Activated CD4-positive, alpha-beta T cell treated with anti-CD3 and anti-CD28 coated beads, Interleukin-2, amount 50 U/mL, for 16 hours (primary cell): ENCODE results near the gene SLC39A8.

Experiments used
- DNase-seq: peaks from one replicate; pipeline ENCODE4 v3.0.0-alpha.2; 2020

The SLC39A8 gene

DNA sequence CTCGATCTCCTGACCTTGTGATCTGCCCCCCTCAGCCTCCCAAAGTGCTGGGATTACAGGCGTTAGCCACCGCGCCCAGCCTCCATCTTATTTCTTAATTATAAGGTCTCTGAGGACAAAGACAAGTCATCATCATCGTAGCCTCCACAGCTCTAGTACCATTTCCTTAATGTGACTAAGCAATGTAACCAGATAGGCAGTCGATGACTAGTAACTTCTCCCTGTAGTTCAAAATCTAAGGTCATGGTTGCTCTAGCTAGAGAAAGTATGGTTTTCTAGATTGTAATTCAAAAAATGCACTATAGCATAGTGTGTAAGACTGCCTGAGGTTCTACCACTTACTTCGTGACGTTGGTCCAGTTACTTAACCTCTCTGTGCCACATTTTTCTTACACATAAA lies 6.9 kb downstream of the SLC39A8 start:
- no peak for DNase-seq

GRCh38 chr4:102335616-102336015 lies 9.7 kb downstream of the SLC39A8 start:
- DNase-seq = peak; percentile 29

DNA sequence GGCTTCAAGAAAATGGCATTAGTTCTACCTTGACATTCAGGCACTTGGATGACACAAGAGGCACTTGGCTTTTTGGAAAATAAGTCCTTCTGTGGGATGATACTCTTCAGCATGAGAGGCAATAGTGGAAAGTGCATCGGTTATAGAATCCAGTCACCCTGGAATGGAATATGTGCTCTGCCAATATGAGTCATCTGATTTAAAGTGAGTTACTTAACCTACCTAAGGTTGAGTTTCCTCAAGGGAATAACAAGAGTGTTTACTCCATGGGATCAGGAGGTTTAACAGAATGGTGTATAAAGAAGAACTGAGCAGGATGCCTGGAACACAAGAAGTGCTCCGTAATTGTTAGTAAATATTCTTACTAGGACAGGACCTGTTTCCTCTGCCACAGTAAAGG lies 10.7 kb downstream of the SLC39A8 start:
- no peak for DNase-seq

DNA sequence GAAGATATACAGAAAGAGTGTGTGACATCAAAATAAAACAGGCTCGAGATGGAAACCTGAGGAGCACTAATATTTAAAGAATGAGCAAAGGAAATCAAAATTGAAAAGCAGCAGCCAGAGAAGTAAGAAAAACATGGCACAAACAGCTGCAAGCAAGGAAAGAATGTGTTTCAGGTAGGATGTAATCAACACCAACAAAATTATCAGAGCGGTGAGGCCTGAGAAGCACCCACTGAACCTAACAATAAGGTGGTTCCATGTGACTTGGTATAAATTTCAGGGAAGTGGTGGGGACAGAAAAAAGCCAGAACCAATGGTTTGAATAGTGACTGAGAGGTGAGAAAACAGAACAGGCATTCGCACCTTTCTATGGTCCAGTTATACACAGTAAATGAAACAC lies 11.5 kb downstream of the SLC39A8 start:
- DNase-seq = no peak

DNA sequence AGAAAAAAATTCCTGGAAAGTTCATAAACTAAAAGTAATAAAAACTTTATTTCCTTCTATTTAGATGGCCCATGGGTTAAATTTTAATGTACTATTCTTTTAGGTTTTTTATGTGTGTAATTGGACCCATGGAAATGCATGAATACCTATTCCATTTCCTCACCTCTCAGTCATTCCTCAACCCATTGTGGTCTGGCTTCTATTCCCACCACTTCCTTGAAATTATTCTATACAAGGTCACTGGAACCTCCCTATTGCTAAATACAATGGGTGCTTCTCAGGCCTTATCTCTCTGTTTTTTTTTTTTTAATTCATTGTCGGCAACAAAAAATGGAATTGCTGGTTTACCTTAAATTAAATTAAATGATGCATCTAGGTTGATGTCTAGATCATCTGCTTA lies 17.2 kb downstream of the SLC39A8 start:
- no peak for DNase-seq

- no peak for DNase-seq
Measured at GRCh38 chr4:102326951-102327350, 18.3 kb downstream of the SLC39A8 start.

GRCh38 chr4:102324730-102325129 lies 20.6 kb downstream of the SLC39A8 start:
- DNase-seq = no peak

DNA sequence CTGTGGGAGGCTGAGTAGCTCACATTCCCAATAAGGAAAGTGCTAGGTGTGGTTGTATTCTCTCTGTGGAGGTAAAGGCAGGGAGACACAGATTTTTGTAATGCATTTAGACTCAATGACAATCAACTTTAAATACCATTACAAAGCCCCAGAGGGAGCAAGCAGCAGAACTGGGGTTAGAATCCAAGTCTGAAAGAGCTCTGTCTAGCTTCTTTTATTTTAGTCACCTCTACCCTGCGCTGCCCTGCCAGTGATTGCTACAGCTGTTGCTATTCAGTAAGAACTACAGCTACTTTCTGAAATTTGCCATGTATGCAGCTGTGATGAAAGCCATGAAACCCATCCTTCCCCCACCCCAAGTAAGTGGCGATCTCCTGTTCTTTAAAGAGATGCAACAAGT lies 22.5 kb downstream of the SLC39A8 start:
- no peak for DNase-seq

DNA sequence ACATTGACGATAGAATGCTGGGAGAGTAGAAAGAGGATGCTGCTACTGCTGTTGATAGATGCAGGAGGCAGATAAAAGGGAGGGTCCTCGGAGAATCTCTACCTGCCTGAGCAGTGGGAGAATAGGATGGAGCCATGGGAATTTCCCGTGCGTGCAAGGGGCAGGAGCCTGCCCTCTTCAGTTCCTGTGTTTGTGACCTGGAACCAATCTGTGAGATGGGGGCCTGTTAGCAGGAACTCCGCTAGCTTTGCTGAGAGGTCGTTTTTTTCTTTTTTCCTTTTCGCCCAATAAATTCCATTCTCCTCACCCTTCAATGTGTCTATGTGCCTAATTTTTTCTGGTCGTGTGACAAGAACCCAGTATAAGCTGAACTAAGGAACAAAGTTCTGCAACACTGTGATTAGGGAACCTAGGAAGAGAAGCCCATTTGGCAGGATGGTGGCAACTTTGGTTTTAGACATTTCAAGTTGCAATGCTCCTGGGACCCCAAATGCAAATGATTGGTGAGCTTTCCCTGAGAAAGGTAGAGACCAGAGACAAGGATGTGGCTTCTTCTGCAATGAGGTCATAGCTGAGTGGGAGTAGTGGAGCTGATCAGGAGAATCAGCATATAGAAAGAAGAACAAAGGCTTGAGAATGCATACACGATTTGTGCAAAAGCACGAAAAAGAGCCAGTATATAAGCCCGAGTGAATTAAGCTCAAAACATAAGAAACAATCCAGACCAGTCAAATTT lies 23.9 kb downstream of the SLC39A8 start:
- no peak for DNase-seq

- DNase-seq = no peak
Measured at GRCh38 chr4:102319594-102319993, 25.7 kb downstream of the SLC39A8 start.

DNA sequence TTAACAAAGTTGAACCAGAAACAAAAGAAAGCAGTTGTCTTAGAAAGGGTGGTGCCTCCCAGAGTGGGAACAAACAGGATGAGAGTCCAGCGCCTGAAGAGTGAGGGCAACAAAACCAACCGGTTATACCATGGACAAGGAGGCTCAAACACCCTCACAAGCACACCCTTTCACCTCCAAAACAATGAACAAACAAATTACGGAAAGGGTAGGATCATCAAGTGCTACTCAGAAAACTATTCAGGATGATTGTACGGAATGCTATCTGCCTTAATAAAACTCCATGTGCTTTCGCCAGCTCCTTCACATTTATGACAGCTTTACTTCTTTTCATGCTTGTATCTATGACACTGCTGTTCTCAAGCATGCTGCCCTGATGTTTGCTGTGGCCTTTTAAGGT lies 26.8 kb downstream of the SLC39A8 start:
- DNase-seq = no peak

DNA sequence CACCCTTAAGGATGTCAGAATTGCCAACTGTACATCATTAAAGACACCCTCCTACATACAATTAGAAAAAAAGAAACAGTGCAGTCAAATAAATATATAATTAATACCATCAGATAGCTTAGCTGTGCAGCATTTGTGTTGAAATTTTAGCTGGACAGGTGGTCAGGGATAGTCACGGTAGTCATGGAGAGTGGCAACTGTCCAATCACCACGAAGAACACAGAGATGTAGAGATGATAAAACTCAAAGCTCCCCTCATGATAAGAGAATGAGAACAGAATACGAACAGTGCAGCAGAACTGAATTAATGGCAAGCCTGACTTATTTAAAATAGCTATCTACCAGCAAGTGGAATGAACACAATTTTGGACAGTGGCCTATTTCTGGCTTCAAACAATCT lies 27.2 kb downstream of the SLC39A8 start:
- DNase-seq = no peak

DNA sequence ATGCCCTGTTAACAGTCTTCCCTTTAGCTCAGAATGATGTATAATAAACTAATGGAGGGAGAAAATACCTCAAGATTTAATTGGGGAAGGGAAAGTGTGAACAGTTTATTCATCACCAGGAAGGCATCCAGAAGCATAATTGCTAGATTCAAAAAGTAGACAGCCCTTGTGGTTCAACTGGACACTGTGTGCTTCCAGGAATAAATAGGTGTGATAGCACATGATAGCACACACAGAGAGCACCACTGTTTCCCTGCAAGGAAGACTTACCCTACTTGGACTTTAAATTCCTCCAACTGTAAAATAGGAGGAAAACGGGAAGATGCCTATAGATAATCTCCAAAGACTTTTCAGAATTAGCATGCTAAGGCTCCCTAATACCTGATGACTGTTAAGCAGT lies 27.8 kb downstream of the SLC39A8 start:
- no peak for DNase-seq

- DNase-seq = no peak
Measured at GRCh38 chr4:102316585-102316984, 28.7 kb downstream of the SLC39A8 start.

- no peak for DNase-seq
Measured at GRCh38 chr4:102315532-102315931, 29.8 kb downstream of the SLC39A8 start.

DNA sequence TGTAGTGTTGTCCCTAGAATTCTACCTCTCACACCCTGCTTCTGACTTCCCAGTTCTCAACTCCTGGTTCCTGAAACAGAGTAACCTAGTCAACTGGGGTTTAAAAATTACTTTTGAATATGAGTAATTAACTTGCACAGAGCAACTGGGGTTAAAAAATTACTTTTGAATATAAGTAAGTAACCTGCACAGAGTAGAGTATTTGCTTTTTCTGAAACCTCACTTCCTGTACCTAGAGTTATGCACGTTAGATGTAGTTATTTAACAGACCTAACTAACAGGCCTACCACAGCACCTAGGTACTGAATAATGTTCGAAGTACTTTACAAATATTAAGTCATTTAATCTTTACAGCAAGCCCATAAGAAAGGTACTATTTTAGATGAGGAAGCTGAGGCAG lies 32.9 kb downstream of the SLC39A8 start:
- DNase-seq = no peak

DNA sequence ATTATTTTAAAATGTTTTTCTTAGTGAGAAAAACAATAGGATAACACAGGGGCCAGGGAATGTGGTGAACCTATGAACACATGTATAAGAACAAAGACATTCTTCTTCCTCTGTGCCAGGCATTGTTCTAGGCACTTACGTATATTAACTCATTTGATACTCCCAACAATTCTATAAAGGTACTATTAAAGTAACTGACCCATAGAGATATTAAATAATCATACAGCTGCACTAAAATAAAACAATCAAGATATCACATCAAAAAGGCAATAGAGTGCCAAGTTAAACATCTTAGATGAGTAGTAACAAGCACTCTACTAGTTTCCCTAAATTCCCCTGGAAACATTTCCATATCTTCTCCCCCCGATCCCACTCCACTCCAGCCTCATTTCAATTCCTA lies 33.4 kb downstream of the SLC39A8 start:
- no peak for DNase-seq

- no peak for DNase-seq
Measured at GRCh38 chr4:102311407-102311806, 33.9 kb downstream of the SLC39A8 start.

GRCh38 chr4:102308032-102308799 lies 37.1 kb downstream of the SLC39A8 start:
- DNase-seq = no peak

DNA sequence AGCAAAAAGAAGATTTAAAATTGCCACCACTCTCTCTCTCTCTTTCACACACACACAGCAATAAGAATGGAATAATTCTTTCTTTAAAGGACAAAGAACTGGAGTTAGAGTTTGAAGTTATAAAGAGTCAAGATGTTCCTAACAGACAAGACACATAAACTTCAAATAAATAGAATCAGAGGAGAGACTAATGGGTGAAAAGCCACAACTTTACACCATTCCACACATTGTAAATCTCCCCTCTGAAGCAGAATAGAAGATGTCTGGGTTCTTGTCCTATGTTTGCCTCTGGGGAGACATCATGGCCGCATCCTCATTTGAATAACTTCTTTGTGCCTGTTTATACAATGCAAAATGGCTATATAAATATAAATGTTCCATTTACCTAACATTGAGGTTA lies 39.6 kb downstream of the SLC39A8 start:
- no peak for DNase-seq

DNA sequence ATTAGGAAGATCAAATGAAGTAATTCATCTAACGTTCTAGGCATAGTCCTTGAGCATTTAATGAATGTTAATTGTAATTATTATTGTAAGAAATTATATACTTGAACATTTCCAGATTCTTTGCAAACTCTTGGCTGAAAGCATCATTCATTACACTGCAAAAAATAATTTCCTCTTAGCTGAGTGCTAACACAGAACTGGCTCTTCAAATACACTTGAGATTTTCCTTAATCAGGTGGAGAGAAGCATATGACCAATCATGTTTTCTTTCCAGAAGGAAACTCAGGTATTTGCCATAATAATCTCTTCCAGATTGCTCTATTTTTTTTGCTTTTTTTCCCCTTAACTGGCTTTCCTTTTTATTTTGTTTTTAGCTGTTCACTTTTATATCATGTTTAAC lies 42.5 kb downstream of the SLC39A8 start:
- DNase-seq = no peak

- DNase-seq = no peak
Measured at GRCh38 chr4:102301167-102301566, 44.1 kb downstream of the SLC39A8 start.

DNA sequence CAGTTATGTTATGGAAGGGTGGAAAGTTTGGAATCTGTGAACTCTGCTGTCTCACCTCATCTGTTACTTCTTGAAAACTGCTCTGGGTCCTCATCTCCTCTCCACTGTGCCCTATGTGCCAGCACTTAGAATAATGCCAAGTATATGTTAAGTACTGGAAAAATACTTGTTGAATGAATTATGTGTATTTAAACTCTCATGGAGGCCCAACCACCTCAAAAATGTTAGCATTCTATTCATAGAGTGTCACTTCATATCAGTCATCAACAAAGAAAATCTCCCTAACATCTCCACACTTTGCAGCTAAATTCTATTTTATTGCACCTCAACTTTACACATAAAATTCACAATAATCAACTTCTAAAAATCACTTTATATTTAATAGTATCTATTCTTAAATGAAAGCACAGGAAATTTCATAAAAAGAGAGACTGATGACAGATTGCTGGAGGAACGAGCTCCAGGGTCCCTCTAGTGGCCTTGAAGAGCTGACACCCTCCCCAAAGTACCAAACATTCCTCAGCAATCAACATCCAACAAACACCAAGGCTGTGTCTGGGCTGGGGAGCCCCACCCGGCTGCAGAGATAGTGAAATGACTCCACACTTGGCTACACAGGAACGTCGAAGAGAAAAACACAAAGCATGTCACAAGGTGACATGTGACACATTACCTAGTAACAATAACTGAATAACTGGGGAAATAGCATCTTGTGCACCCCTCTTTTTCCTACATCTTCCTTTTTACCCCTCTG lies 45.8 kb downstream of the SLC39A8 start:
- DNase-seq = peak; percentile 28

GRCh38 chr4:102298716-102299115 lies 46.6 kb downstream of the SLC39A8 start:
- no peak for DNase-seq
